ENCODE data around the gene ST8SIA4. TPM values are rescaled to one million over a fixed set of nuclear protein-coding genes. Genes with fewer than 3 reads are reported as not detected.

The ST8SIA4 gene
- total RNA-seq, 1 experiment from 2014 or later, result 0.47 TPM

DNA sequence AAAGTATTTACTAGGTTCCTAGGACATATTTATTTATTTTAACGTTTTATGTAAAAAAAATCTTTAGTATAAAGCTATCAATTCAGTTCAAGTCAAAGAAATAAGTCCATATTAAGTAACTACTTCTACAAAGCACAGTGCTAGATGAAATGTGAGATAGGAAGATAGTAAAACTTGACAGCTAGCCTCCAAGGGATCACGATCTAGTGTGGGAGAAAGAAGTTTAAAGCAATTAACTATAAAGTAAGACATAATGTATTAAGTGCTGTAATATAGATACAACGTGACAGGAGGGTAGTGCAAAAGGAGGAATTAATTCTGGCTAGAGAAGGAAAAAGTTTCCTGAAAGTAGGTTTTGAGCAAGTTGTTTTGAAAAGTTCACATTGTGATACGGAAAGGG lies 134.9 kb downstream of the ST8SIA4 start:
- no peaks in the 10 kb centered on the region for H3K4me1 ChIP-seq (ENCODE audit: insufficient read depth, low read length, poor library complexity, severe bottlenecking)
- DNase-seq (ENCODE audit: low spot score), result no peak
- H3K4me3 ChIP-seq (ENCODE audit: low read depth, low read length, poor library complexity, severe bottlenecking), result no peak overlapping the region
- H3K36me3 ChIP-seq (ENCODE audit: insufficient read depth, low read length, poor library complexity, severe bottlenecking), result no peaks in the 10 kb centered on the region
- TF ChIP-seq CTCF (conservative IDR thresholded peaks at IDR 0.05; ENCODE audit: low read depth, low read length) (no peak), EZH2 (IDR thresholded peaks at IDR 0.05; ENCODE audit: borderline replicate concordance, low read depth, low read length, poor library complexity, severe bottlenecking) (no peak)
- no TSS peak for BruUV-seq (replicated peaks)
- POLR2A ChIA-PET (ENCODE audit: low non-redundant PET), result no interaction called here
- H3K27me3 ChIP-seq (replicated peaks; ENCODE audit: insufficient read depth, low read depth, low read length, poor library complexity), result no peaks in the 10 kb centered on the region
- H3K27ac ChIP-seq (ENCODE audit: low read depth, low read length, poor library complexity, severe bottlenecking), result no peak overlapping the region
- H3K9me3 ChIP-seq (ENCODE audit: low read depth, low read length, poor library complexity, severe bottlenecking), result no peaks in the 10 kb centered on the region
- CTCF ChIA-PET, result no interaction called here
- intact Hi-C loops (cut with micrococcal nuclease; ENCODE audit: unreplicated experiment), result no loop called here

GRCh38 chr5:100762995-100763394 lies 140.1 kb downstream of the ST8SIA4 start:
- Histone ChIP-seq H3K27me3 (replicated peaks; ENCODE audit: insufficient read depth, low read depth, low read length, poor library complexity) (no peaks in the 10 kb centered on the region), H3K9me3 (ENCODE audit: low read depth, low read length, poor library complexity, severe bottlenecking) (no peaks in the 10 kb centered on the region), H3K36me3 (ENCODE audit: insufficient read depth, low read length, poor library complexity, severe bottlenecking) (no peaks in the 10 kb centered on the region), H3K4me1 (ENCODE audit: insufficient read depth, low read length, poor library complexity, severe bottlenecking) (no peaks in the 10 kb centered on the region), H3K4me3 (ENCODE audit: low read depth, low read length, poor library complexity, severe bottlenecking) (no peak overlapping the region), H3K27ac (ENCODE audit: low read depth, low read length, poor library complexity, severe bottlenecking) (no peak overlapping the region)
- no peak for DNase-seq (ENCODE audit: low spot score)
- no TSS peak for BruUV-seq (replicated peaks)
- TF ChIP-seq EZH2 (IDR thresholded peaks at IDR 0.05; ENCODE audit: borderline replicate concordance, low read depth, low read length, poor library complexity, severe bottlenecking) (no peak), CTCF (conservative IDR thresholded peaks at IDR 0.05; ENCODE audit: low read depth, low read length) (no peak)
- ChIA-PET POLR2A (ENCODE audit: low non-redundant PET) (no interaction called here), CTCF (no interaction called here)
- intact Hi-C loops (cut with micrococcal nuclease; ENCODE audit: unreplicated experiment), result no loop called here

GRCh38 chr5:100762108-100762507 lies 141.0 kb downstream of the ST8SIA4 start:
- ChIA-PET CTCF (no interaction called here), POLR2A (ENCODE audit: low non-redundant PET) (no interaction called here)
- TF ChIP-seq EZH2 (IDR thresholded peaks at IDR 0.05; ENCODE audit: borderline replicate concordance, low read depth, low read length, poor library complexity, severe bottlenecking), result no peak
- TF ChIP-seq CTCF (conservative IDR thresholded peaks at IDR 0.05; ENCODE audit: low read depth, low read length), result no peak
- no peak for DNase-seq (ENCODE audit: low spot score)
- BruUV-seq (replicated peaks), result no TSS peak
- Histone ChIP-seq H3K4me3 (ENCODE audit: low read depth, low read length, poor library complexity, severe bottlenecking) (no peak overlapping the region), H3K27ac (ENCODE audit: low read depth, low read length, poor library complexity, severe bottlenecking) (no peak overlapping the region), H3K4me1 (ENCODE audit: insufficient read depth, low read length, poor library complexity, severe bottlenecking) (no peaks in the 10 kb centered on the region), H3K27me3 (replicated peaks; ENCODE audit: insufficient read depth, low read depth, low read length, poor library complexity) (no peaks in the 10 kb centered on the region), H3K9me3 (ENCODE audit: low read depth, low read length, poor library complexity, severe bottlenecking) (no peaks in the 10 kb centered on the region), H3K36me3 (ENCODE audit: insufficient read depth, low read length, poor library complexity, severe bottlenecking) (no peaks in the 10 kb centered on the region)
- intact Hi-C loops (cut with micrococcal nuclease; ENCODE audit: unreplicated experiment), result no loop called here

All from A673 (cell line).